LoVo (cell line): ENCODE data around the gene DEPDC4.

Source experiments
- DNase-seq: peaks from one replicate; pipeline ENCODE4 v3.0.0-alpha.2; 2016; ENCODE audit warnings: low spot score

Gene DEPDC4

GRCh38 chr12:100213016-100213891 is 53.6 kb downstream of the DEPDC4 start:
- DNase-seq = no peak

DNA sequence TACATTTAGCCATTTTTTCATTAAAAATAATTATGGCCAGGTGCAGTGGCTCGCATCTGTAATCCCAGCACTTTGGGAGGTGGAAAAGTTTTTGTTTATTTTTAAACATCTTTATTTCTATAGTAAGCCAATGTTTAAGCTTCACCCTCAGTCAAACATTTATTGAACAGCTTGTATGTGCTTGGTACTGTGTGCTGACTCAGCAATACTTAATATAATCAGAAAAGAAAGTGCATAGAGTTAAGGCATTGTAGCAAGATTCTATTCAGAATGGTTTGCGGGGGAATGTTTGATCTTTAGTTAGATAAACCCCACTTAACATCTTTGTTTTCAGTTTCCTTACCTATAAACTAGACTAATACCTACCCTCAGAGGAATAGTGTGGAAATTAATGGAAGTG is 55.2 kb downstream of the DEPDC4 start:
- DNase-seq = no peak

GRCh38 chr12:100208834-100209233 is 58.0 kb downstream of the DEPDC4 start:
- no peak for DNase-seq

DNA sequence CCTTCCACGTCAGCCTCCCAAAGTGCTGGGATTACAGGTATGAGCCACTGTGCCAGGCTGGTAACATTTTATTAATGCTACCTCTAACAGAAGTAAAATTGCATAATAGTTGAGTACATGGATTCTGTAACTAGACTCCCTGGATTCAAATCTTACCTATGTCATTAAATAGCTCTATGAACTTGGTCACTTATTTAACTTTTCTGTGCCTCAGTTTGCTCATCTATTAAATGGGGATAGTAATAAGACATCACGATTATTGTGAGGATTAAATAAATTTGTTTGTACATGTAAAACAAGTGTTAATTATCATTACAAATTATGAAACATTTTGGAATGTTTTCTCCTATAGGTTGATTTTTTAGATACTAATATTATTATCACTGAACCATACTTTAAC is 59.6 kb downstream of the DEPDC4 start:
- no peak for DNase-seq

DNA sequence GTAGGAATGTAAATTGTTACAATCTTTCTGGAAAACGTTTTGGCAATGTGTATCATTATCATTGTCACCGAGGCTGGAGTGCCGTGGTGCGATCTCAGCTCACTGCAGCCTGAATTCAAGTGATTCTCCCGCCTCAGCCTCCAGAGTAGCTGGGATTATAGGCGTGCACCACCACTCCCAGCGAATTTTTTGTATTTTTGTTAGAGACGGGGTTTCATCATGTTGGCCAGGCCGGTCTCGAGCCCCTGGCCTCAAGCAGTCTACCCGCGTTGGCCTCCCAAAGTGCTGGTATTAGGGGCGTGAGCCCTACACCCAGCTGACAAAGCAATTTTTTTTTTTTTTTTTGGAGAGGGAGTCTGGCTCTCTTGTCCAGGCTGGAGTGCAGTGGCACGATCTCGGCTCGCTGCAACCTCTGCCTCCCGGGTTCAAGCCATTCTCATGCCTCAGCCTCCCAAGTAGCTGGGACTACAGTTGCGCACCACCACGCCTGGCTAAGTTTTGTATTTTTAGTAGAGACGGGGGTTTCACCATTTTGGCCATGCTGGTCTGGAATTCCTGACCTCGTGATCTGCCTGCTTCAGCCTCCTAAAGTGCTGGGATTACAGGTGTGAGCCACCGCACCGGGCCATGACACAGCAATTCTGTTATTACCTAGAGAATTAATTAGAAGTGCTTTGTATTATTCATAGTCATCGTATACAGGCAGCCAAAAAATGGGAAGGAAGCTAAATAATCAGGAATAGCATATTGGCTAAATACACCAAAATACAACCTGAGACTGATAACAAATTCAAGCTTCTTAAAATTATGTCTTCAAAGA is 65.1 kb downstream of the DEPDC4 start:
- no peak for DNase-seq

DNA sequence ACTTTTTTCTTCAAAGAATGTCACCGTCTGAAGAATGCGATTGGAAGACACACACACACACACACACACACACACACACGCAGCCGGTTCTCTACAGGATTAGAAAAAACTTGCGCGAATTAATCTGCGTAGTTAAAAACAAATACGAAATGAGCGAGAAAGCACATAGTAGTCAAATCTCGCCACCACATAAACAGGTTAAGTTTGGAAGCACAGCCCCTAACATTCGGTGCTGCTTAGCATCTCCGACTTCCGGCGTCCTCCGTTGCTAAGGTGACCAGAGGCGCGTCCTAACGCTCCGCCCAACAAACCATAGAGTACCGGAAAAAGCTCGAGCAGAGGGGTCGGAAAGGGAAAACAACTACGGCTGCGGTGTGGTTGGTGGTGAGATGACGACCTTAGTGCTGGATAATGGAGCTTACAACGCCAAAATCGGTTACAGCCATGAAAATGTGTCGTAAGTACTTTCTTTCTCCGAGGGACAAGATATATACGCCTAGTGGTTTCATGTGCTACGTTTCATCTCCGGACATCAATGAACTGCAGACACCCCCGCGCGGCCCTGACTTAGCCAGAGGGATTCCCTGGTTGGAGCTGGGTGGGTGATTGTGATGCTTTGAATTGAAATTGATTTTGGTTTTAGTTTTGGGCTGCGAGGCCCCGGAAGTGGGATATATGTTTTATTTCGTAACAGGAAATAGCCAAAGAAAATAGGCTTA is 66.3 kb downstream of the DEPDC4 start, which contains the start of gene ACTR6:
Gene ACTR6 (plus strand): TSS at position 353 of the 719 bp plus-strand sequence. CDS start 37 bp downstream, at position 390.
- peak; percentile 97 for DNase-seq

DNA sequence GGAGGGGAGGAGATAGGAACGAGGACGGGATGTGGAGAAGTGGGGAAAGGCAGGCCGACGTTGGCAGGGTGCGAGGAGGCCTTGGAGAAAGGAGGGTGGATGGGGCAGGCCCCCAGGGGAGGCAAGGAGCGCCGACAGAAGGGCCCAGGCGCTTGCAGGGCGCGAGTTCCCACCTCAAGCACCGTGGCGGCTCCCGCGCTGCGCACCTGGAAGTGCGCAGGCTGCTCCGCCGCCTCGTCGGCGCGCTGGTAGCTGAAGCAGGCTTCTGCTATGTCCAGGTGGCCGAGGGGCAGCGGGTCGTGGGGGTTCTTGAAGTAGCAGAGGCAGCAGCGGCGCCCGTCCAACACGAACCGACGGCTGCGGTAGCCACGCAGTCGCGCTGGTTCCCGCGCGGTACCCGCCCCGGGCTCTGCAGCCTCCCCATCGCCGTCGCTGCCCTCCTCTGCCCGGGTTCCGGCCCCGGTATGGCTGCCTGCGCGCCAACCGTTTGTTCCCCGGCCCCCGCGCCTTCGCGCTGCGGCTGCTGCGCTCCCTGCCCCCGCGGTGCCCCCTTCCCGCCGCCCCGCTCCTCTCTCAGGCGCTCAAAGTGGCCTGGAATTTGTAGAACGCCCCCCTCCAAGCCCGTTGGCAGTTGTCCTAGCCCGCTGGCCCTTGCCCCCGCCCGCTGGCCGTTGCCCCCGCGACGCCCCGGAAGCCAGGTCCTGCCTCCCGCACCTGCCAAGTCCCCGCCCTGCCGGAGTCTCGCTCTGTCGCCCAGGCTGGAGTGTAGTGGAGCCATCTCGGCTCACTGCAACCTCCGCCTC is 67.3 kb downstream of the DEPDC4 start:
- DNase-seq = peak; percentile 83

- DNase-seq = no peak
These were observed 67.9 kb downstream of the DEPDC4 start for GRCh38 chr12:100199023-100199346.

DNA sequence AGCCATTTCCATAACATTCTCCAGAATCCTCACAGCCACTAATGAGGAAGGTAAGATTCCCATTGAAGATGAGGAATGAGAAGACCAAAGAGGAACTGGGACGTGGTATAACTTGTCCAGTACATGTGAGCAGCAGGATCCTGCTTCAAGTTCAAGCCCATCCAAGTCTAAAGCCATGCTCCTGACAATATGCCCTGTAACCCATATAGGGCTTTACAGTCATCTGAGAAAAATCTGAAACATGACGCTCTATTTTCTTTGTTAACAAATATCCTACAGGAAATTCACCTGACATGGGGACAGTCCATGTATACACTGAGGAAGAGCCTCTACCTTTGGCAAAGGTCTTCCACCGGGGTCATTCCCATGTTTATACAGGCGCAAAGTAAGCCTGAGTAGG is 69.4 kb downstream of the DEPDC4 start:
- no peak for DNase-seq

- DNase-seq = no peak
These were observed 73.8 kb downstream of the DEPDC4 start for GRCh38 chr12:100193085-100193484.
